HuH-7.5 (cell line): ENCODE results near the gene ZNF507.

Experiments
- DNase-seq: peaks from one replicate; pipeline ENCODE4 v3.0.0; 2011; ENCODE audit warnings: low spot score

ZNF507 gene

DNA sequence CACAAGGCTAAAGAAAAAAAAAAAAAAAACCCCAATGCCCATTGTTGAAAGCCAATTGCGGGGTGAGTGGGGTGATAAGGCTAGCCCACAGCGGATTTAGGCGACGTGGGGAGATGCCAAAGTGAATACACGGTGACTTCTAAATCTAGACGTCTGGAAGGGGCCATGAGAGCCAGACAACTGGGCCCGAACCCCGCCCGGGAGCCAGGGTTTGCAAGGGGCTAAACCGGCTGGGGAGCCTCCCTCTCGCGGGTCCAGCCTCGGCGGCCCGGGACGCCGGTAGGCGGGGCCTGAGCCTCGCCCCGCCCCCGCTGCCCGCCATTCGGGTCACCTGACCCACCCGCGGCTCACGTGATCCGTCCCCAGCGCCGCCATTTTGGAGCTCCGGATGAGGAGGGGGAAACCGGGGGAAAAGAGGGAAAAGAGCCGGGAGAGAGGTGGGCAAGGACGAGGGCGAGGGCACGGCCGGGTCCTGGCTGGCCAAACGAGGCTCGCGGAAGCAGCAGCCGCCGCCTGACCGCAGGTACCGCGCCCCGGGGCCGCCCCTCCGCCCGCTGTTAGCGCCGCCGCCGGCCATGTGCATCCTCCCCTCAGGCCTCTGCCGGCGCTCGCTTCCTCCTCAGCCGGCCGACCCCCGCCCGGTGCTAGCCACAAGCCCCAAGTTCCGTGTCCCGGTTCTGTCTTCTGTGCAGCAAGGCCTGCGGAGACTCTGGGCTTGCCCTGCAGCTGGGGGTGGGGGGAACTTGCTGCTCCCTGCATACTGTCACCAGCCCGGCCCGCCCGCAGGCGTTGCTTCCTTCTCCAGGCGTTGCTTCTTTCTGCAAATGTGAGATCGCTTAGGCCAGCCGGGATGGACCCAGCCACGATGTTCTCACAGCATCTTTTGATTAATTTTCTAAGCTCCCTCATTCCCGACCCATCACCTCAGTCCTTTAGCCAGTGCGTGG lies at the start of gene ZNF507:
TSS of gene ZNF507 (plus strand) at position 350 of the 947 bp plus-strand sequence. CDS start 7,221 bp downstream, outside the sequence.
- DNase-seq = peak; percentile 89

DNA sequence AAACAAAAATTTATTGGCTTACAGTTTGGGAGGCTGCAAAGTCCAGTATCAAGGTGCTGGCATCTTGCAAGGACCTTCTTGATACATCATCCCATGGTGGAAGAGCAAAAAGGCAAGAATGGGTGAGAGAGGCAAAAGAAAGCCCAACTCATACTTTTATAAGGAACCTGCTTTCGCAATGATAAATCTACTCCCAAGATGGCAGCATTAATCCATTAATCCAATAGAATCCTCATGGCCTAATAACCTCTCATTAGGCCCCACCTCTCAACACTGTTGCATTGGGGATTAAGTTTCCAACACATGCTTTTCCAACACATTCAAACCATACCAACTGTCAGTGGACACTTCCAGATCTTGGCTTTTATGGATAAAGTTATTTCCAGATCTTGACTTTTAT lies 48.7 kb upstream of the ZNF507 start:
- DNase-seq = no peak

DNA sequence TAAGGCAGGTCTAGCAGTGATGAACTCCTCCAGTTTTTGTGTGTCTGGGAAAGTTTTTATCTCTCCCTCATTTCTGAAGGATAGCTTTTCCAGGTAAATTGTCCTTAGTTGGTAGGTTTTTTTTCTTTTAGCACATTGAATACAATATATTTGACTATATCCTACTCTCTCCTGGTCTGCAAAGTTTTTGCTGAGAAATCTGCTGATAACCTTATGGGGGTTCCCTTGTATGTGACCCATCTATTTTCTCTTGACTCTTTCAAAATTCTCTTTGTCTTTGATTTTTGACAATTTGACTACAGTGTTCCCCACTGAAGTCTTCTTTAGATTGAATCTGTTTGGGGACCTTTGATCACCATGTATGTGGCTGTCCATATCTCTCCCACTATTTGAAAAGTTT lies 42.6 kb upstream of the ZNF507 start:
- no peak for DNase-seq

DNA sequence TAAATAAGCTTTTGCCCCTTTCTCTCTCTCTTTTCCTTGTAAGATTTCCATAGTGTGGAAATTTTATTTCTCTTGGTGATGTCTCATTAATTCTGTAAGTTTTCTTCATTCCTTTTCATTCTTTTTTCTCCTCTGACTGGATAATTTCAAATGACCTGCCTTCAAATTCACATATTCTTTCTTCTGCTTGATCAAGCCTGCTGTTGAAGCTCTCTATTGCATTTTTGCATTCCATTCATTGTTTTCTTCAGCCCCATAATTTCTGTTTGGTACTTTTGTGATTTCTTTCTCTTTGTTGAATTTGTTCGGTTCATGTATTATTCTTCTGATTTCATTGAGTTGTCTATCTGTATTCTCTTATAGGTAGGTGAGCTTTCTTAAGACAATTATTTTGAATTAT lies 42.2 kb upstream of the ZNF507 start:
- DNase-seq = no peak

DNA sequence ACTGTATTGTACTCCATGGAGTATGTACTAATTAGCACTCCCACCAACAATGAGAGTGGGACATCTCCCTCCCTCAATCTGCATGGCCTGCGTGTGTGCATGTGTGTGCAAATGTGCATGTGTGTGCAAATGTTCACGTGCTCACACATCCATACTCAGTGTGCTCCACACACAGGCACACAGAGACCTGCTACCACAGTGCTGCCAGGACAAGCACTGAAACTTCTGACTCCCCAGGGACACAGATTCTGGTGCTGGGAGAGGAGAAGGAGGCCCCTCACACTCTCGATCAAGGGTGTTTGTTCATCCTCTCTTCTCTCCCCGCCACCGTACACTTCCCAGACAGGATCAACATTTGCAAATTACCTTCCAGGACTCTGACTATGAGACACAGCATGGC lies 37.8 kb upstream of the ZNF507 start:
- no peak for DNase-seq

DNA sequence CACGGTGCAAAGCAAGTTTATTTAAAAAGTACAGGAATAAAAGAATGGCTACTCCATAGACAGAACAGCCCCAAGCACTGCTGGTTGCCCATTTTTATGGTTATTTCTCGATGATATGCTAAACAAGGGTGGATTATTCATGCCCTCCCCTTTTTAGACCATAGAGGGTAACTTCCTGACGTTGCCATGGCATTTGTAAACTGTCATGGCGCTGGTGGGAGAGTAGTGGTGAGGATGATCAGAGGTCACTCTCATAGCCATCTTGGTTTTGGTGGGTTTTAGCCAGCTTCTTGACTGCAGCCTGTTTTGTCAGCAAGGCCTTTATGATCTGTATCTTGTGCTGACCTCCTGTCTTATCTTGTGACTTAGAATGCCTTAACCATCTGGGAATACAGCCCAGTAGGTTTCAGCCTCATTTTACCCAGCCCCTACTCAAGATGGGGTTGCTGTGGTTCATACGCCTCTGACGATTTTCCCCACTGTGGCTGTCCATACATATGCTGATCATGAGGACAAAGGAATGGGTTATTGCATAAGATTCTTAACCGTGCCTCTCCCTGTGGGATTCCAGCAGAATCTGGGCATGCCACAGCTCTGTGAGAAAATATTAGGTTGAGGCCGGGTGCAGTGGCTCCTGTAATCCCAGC lies 36.9 kb upstream of the ZNF507 start:
- no peak for DNase-seq

DNA sequence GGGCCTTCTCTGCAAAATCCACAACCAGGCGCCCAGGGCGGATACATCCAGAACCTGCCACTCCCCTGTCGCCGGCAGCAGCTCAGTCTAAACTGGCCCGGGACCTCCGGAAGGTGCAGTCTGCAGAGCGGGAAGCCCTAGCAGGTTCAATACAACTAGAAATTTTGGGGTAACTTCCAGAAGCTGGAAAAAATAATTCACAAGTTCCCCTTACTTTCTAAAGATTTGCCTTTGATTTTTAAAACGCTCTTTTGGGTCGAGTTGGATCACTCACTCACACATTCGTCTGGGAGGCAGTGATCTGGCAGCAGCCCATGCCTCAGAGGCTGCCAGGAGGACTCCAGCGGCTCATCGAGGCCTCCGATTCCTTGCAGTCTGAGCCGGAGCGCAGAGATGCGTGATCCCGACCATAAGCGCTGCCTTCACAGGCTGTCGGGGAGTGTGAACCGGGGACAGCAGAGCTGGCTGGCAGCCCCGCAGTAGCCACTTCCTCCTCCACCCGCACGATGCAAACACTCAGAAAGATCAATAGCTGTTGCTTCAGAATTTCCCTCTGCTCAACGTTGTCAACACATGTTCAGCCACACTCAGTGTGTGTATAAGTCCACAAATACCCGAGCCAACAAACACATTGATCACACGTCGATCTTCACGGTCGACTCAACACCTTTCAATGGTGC lies 35.6 kb upstream of the ZNF507 start:
- DNase-seq = no peak

DNA sequence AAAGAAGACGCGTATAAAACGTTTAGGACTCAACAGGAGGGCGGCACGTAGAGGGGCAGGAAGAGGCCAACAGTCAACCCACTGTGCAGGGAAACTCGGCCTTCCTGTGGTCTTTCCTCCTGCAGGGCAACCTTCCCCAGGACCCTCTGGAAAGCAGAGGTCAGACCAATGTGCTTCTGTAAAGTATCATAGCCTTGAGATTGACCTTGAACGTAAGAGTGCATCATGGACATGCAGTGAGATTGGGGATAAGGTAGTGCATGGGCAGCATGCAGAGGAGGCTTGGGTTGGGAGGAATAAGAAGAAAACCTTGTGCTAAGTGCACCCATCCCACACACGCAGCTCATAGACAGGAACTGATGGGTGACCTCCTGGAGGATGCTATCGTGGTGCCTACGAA lies 34.0 kb upstream of the ZNF507 start:
- DNase-seq = no peak

DNA sequence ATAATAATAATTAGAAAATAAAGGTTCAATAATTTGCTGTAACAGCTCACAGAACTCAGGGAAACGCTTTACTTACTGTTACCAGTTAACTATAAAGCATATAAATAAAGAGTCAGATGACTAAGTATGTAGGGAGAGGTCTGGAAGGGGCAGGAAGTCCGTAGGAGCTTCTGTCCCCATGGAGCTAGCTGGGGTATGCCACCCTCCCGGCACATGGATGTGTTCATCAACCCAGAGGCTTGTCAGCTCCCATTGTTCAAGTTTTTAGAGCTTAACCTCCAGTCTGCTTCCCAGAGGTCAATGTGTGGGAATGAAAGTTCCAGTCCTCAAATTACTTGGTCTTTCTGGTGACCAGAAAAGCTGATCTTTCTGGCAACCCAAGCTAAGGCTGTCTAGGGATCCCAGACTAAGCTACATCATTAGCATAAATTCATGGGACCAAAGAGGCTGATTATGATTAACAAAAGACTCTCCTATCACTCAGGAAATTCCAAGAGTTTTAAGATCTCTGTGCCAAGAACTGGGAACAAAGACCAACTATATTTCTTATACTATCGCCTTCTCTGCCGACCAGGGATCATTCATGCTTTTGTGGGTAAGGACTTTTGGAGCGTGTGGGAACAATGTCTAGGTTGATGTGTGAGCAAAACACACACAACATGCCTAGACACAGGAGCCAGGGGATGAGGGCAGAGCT lies 31.7 kb upstream of the ZNF507 start:
- no peak for DNase-seq

DNA sequence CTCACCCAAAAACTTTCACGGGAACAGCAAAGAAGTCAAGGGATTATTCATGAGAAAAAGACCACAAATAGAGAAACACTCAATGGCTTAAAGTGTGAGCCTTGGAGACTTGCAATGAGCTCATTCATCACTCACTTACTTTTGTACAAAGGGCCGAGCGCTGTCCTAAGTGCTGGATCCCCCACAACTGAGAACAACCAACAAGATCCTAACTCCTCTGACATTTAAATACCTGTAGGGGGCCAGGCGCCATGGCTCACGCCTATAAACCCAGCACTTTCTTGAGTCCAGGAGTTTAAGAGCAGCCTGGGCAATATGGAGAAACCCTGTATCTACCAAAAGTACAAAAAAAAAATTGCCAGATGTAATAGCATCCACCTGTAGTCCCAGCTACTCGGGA lies 29.4 kb upstream of the ZNF507 start:
- no peak for DNase-seq

DNA sequence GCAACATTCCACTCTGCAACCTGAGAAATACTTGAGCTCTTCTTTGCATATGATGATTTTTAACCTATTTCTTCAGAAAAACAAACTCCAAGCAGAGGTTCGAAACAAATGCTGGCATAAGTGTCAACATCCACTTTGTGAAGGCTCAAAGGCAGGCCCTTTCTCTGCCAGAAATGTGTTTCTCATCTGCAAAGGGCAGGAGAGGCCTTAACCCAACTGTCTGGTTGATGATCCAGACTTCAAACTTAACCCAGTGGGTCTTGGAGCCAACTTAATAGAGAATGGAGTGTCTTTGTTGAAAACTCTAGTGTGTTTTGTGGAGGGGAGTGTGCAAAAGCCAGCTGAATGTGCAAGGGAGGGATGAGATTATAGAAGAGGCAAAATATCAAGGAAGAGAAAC lies 28.3 kb upstream of the ZNF507 start:
- DNase-seq = no peak

DNA sequence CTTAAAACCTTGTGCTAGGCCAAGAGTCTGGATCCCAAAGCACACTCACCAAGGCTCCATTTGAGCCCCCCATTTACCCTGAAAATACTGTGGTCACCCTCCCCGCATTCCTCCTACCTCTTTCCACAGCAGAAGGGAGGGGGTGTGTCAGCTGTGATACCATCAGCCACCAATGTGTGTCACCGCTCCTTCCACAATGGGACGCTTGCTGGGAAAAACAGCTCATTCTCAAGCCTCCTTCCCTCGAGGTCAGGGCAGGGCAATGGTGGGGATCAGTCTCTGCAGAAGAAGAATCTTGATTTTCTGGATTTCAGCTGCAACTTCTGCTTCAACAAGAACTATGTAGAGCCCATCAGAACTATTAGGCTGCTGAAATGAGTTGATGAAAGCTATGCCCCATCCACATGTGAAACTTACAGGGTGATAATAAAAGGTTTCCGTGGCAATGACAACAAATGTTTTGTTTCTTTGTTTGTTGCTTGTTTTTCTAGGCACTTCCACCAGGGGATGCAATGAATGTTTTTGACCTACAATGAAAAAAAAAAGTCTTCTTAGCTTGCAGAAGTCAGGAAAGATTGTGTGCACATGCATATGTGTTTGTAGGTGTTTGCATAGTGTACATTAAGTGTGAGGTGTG lies 26.4 kb upstream of the ZNF507 start:
- DNase-seq = peak; percentile 34

DNA sequence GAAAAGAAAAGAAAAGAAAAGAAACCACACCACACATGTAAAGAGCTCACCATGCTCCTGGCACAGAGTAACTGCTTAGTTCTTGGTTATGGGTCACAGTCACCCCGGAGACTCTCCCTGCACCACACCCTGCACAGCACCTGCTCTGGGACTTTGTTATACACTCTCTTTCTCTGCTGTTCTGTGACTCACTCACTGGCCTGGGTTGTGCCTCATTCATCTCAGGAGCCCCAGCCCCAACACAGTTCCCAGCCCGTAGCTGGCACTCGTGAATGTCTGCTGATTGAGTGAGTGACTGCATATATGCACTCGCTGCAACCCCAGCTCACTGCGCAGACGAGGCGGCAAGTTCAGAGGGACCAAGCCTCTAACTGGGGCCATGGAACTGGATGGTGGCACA lies 22.9 kb upstream of the ZNF507 start:
- DNase-seq = no peak

DNA sequence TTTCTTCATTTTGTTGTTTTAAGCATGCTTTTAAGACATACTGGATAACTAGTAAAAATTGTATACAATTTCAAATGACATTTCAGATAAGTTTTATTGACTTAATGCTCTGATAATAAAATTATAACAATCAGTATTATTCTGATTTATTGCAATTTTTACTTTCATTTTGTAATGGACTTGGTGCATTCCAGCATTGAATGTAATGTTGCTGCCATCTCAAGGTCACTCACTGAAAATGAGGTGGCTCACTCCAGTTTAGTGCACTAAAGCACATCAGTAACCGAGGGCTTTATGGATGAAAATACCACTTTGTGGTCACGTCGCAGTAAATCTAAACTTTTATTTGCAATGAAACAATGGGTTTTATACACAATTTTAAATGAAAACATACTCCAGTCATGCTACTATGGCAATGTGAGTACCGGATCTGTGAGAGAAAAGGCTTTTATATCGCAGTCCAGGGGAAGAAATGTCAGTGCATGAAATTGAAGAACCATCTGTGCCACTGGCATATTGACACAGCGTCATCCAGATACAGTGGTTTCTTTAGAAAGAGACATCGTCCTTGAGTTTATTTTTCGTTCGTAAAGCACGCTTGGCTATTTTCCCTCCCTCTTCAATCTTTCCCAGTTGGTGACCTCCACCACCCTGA lies 20.7 kb upstream of the ZNF507 start:
- no peak for DNase-seq

DNA sequence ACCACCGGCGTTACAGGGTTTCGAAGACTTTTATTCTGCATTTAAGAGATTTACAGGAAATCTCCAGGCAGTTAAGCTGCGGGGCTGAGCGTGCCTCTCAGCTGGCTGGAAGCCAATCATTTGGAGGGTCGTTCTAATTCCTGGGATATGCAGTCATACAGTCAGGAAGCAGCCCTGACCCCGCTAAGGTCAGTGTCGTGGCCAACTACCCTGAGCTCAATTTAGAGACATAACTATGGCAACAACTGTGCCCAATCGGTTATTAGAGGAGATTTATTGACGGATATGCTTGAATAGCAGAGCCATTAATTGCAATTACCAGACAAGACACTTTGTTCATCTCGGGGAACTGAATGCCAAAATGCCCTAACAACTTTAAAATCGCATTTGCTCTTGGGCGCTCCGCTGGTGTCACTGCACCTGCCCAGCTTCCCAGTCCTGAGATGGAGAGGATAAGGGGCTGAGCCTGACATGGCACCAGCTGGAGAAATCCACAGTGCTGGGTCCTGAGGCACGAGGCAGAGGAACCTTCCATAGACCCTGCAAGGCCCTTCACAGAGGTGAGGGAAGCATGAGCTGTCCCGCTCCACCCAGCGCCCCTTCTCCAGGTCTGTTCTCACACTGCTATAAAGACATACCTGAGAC lies 15.1 kb upstream of the ZNF507 start:
- no peak for DNase-seq

DNA sequence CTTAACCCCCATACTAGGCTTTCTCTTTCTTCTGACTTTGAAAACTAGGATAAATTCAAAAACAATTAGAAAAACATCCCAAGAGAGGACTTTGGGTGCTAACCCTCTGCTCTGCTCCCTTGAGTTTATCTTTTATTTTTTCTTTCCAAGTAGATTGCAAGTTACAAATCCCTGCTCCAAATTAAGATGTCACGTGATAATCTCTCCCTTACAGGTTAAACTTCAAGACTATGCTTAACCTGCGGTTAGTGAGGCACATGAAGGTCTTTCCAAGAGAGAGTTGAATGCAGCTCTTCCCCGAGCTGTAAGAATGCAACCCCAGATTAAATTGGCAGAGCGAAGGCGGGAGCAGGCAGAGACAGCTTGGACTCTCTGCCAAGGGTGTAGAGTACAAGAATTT lies 12.2 kb upstream of the ZNF507 start:
- no peak for DNase-seq

DNA sequence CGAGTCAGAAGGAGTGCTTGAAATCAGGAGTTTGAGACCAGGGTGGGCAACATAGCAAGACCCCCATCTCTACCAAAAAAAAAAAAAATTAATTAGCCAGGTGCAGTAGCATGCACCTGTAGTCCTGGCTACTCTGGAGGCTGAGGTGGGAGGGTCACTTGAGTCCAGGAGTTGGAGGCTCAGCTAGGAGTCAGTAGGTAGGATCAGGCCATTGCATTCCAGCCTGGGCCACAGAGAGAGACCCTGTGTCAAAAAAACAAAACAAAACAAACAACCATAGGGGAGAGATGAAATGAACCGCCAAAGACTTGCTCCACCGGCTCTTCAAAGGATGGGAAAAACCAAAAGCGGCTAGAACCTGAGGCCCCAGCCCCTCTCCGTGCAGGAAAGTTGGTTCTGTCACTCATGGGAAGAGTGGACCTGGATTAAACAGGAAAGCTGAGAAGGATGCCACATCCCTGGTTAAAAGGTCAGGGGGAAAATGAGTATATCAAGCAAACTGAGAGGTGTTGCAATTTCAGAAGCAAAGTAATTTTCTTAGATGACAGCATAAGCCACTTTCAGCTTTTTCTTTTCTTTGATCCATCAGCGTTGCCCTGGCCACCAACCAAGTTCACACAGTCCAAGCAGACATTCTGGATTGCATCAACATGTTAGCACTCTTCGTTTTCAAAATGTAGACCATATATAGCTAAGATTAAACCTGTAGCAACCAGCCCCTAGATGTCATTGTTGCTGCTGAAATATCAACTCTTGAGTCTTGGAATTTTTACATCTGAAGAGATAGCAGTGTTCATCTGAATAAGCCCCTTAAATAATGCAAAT lies 8.9 kb upstream of the ZNF507 start:
- no peak for DNase-seq

DNA sequence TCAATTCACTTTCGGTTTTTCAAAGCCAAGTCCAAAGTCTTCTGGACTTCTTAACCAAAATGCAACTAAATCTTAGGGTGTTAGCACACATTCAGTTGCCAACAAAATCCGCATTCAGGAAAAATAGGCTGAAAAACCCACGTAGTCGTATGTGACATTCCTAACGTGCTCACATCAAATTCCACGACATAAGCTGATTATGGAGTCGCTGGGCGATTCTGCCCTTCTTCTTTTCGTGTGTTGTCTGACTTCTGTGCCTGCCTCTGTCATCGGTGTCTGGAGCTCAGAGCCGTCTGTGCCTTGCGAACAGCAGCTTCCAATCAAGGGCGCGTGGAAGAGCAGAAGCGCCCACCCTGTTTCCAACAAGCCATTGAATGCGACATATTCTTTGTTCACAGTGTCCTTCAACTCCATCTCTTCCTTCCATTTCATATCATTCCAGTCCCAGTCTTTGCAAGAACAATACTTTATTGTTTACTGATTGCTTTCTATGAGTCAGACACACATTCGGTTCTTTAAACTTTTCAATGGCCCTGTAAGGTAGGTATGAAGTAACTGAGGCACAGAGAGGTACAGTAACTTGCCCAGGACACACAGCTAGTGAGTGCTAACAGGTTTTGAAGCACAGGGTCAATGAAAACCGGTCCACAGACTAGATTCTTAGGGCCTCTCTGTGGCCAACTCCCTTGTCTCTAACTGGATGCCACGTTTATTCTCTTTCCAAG lies 8.2 kb upstream of the ZNF507 start:
- DNase-seq = no peak

DNA sequence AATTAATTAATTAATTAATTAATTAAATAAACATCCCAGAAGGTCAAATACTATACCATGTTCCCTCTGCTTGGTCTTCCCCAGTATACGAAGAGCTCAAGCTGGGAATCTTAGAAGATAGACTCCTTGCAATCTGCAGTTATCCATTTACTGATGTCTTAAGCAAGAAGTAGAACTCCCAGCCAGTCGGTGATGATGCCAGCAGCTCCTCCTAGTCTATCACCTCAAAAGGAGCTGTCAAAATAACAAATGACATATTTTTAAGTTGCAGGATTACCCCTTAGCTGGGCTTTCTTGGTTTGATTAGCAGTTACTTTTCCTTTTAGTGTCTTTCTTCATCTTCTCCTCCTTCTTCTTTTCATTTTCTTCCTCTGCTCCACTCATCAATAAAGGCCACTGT lies 6.0 kb upstream of the ZNF507 start:
- DNase-seq = no peak
